SK-N-SH treated with all-trans-retinoic acid at 6 μM for 48 hours (cell line): ENCODE data around the gene SETD3.

ENCODE experiments used
- ATAC-seq: fragments of 200-7000 bp; cut with Tn5 transposase; 3 replicates; pipeline ENCODE4 v1.9.1; 2020; ENCODE audit warnings: mild to moderate bottlenecking, moderate library complexity
- BACH2 ChIP-seq: fragments of 250-450 bp; sonication (Bioruptor Pico); IDR thresholded peaks from 2 replicates; pipeline ENCODE4 v1.9.0; 2021; ENCODE audit warnings: mild to moderate bottlenecking, borderline replicate concordance
- CREB5 ChIP-seq: fragments of 250-450 bp; sonication (Bioruptor Pico); IDR thresholded peaks from 2 replicates; pipeline ENCODE4 v1.5.1; 2020; ENCODE audit warnings: low read depth, mild to moderate bottlenecking, moderate library complexity
- CSRNP3 ChIP-seq: fragments of 250-450 bp; sonication (Bioruptor Pico); IDR thresholded peaks from 2 replicates; pipeline ENCODE4 v1.5.1; 2021; ENCODE audit warnings: mild to moderate bottlenecking, moderate library complexity
- ESRRG ChIP-seq: fragments of 250-450 bp; sonication (Bioruptor Pico); IDR thresholded peaks from 2 replicates; pipeline ENCODE4 v1.6.1; 2021; ENCODE audit warnings: mild to moderate bottlenecking
- GLIS3 ChIP-seq: fragments of 250-450 bp; sonication (Bioruptor Pico); IDR thresholded peaks from 2 replicates; pipeline ENCODE4 v1.5.0; 2020; ENCODE audit warnings: mild to moderate bottlenecking, moderate library complexity
- ISL1 ChIP-seq: fragments of 250-450 bp; sonication (Bioruptor Pico); IDR thresholded peaks from 2 replicates; pipeline ENCODE4 v2.1.2; 2022; ENCODE audit warnings: mild to moderate bottlenecking, moderate library complexity
- OSR1 ChIP-seq: fragments of 250-450 bp; sonication (Bioruptor Pico); IDR thresholded peaks from 2 replicates; pipeline ENCODE4 v1.8.0; 2022; ENCODE audit warnings: moderate library complexity, mild to moderate bottlenecking, inconsistent platforms
- PATZ1 ChIP-seq: fragments of 250-450 bp; sonication (Bioruptor Pico); IDR thresholded peaks from 2 replicates; pipeline ENCODE4 v1.8.0; 2020; ENCODE audit warnings: mild to moderate bottlenecking, moderate library complexity, borderline replicate concordance
- PPARA ChIP-seq: fragments of 250-450 bp; sonication (Bioruptor Pico); IDR thresholded peaks from 2 replicates; pipeline ENCODE4 v1.5.0; 2020; ENCODE audit warnings: mild to moderate bottlenecking, borderline replicate concordance
- RARB ChIP-seq: fragments of 250-450 bp; sonication (Bioruptor Pico); IDR thresholded peaks from 2 replicates; pipeline ENCODE4 v1.8.0; 2021; ENCODE audit warnings: mild to moderate bottlenecking, moderate library complexity
- SNAI2 ChIP-seq: fragments of 250-450 bp; sonication (Bioruptor Pico); IDR thresholded peaks from 2 replicates; pipeline ENCODE4 v1.5.0; 2020; ENCODE audit warnings: mild to moderate bottlenecking, moderate library complexity
- TOX ChIP-seq: fragments of 250-450 bp; sonication (Bioruptor Pico); IDR thresholded peaks from 2 replicates; pipeline ENCODE4 v1.8.0; 2021; ENCODE audit warnings: mild to moderate bottlenecking, moderate library complexity, borderline replicate concordance
- TSHZ2 ChIP-seq: fragments of 250-450 bp; sonication (Bioruptor Pico); IDR thresholded peaks from 2 replicates; pipeline ENCODE4 v1.5.0; 2020; ENCODE audit warnings: mild to moderate bottlenecking, moderate library complexity
- ZC3H10 ChIP-seq: fragments of 250-450 bp; sonication (Bioruptor Pico); IDR thresholded peaks from 2 replicates; pipeline ENCODE4 v1.5.1; 2021; ENCODE audit warnings: mild to moderate bottlenecking, moderate library complexity
- ZFP3 ChIP-seq: fragments of 250-450 bp; sonication (Bioruptor Pico); IDR thresholded peaks from 2 replicates; pipeline ENCODE4 v1.5.0; 2020; ENCODE audit warnings: mild to moderate bottlenecking, moderate library complexity
- ZFP30 ChIP-seq: fragments of 450-650 bp; formaldehyde crosslinking; IDR thresholded peaks from 2 replicates; pipeline ENCODE4 v1.5.0; 2022; ENCODE audit warnings: mild to moderate bottlenecking, moderate library complexity
- ZNF565 ChIP-seq: fragments of 450-650 bp; formaldehyde crosslinking; conservative IDR thresholded peaks from 2 replicates; pipeline ENCODE4 v1.5.0; 2020; ENCODE audit warnings: low read depth, mild to moderate bottlenecking, moderate library complexity
- ZNF70 ChIP-seq: fragments of 450-650 bp; formaldehyde crosslinking; IDR thresholded peaks from 2 replicates; pipeline ENCODE4 v1.5.0; 2020; ENCODE audit warnings: mild to moderate bottlenecking, moderate library complexity
- ZNF8 ChIP-seq: fragments of 450-650 bp; formaldehyde crosslinking; IDR thresholded peaks from 2 replicates; pipeline ENCODE4 v1.5.0; 2020; ENCODE audit warnings: mild to moderate bottlenecking, moderate library complexity

SETD3 gene

GRCh38 chr14:99413172-99413571 lies 67.5 kb downstream of the SETD3 start:
- no peak for ATAC-seq
- no peak for TF ChIP-seq CREB5 (CRISPR knock-in tag)
- TF ChIP-seq ZC3H10 (CRISPR knock-in tag), result no peak
- TF ChIP-seq BACH2, result no peak
- no peak for TF ChIP-seq PATZ1 (CRISPR knock-in tag)
- no peak for TF ChIP-seq SNAI2 (CRISPR knock-in tag)
- no peak for TF ChIP-seq RARB (CRISPR knock-in tag)
- no peak for TF ChIP-seq ZFP3 (CRISPR knock-in tag)
- no peak for TF ChIP-seq ISL1 (CRISPR knock-in tag)
- TF ChIP-seq PPARA (CRISPR knock-in tag), result no peak
- no peak for TF ChIP-seq CSRNP3 (CRISPR knock-in tag)
- no peak for TF ChIP-seq ZNF70 (CRISPR knock-in tag)
- TF ChIP-seq OSR1 (CRISPR knock-in tag), result no peak
- TF ChIP-seq, all 23 proteins: peak for 0

GRCh38 chr14:99412117-99413061 lies 68.3 kb downstream of the SETD3 start:
- no peak for ATAC-seq
- TF ChIP-seq TOX (CRISPR knock-in tag) (no peak), ZC3H10 (CRISPR knock-in tag) (no peak), RARB (CRISPR knock-in tag) (no peak), ZFP3 (CRISPR knock-in tag) (no peak), ESRRG (CRISPR knock-in tag) (no peak), ZNF8 (CRISPR knock-in tag) (no peak), ZNF70 (CRISPR knock-in tag) (no peak), TSHZ2 (CRISPR knock-in tag) (no peak), CREB5 (CRISPR knock-in tag) (no peak), CSRNP3 (CRISPR knock-in tag) (no peak), PPARA (CRISPR knock-in tag) (no peak), BACH2 (no peak), GLIS3 (CRISPR knock-in tag) (no peak), OSR1 (CRISPR knock-in tag) (no peak)

GRCh38 chr14:99410019-99410418 lies 70.6 kb downstream of the SETD3 start:
- no peak for ATAC-seq
- TF ChIP-seq PPARA (CRISPR knock-in tag), result no peak
- no peak for TF ChIP-seq ZNF8 (CRISPR knock-in tag)
- no peak for TF ChIP-seq CSRNP3 (CRISPR knock-in tag)
- no peak for TF ChIP-seq PATZ1 (CRISPR knock-in tag)
- no peak for TF ChIP-seq ZNF565 (CRISPR knock-in tag)
- TF ChIP-seq ZFP3 (CRISPR knock-in tag), result no peak
- no peak for TF ChIP-seq ZFP30 (CRISPR knock-in tag)
